ENCODE data around the gene ZNF446. TPM values are rescaled to one million over a fixed set of nuclear protein-coding genes. Genes with fewer than 3 reads are reported as not detected.
"Not testable (repeated sequence)": the region's sequence is repeated elsewhere in the genome, so short reads cannot be mapped to it uniquely, and the experiment has no call there.

Gene ZNF446
- 7.0 and 7.4 TPM in 2 replicates for total RNA-seq (2012; rRNA removed)

GRCh38 chr19:58475714-58476497, at the start of gene ZNF446:
Gene ZNF446 (plus strand): TSS chr19:58476352. CDS start chr19:58477219, 867 bp downstream.
- peak within 1 kb of the TSS; percentile 81 for H3K9ac ChIP-seq (ENCODE audit: low read depth, low read length)
- peaks cover 31% of the 10 kb centered on the region for H3K36me3 ChIP-seq (ENCODE audit: insufficient read depth, low read length)
- no peaks in the 10 kb centered on the region for H3K27me3 ChIP-seq (ENCODE audit: control insufficient read depth, insufficient read depth, low read length)
- H3K9me3 ChIP-seq (replicated peaks; ENCODE audit: low read length) = no peaks in the 10 kb centered on the region
- peak within 1 kb of the TSS; percentile 90 for H3K4me2 ChIP-seq (ENCODE audit: low read length)
- H3K4me3 ChIP-seq (ENCODE audit: low read length) = peak within 1 kb of the TSS; percentile 78
- peaks cover 19% of the 10 kb centered on the region for H3K4me1 ChIP-seq (ENCODE audit: control insufficient read depth, insufficient read depth, low read length)

- Histone ChIP-seq H3K9ac (ENCODE audit: low read depth, low read length) (no peak overlapping the region), H3K36me3 (ENCODE audit: insufficient read depth, low read length) (peaks cover 37% of the 10 kb centered on the region), H3K4me3 (ENCODE audit: low read length) (no peak overlapping the region), H3K9me3 (replicated peaks; ENCODE audit: low read length) (peaks cover 53% of the 10 kb centered on the region), H3K4me1 (ENCODE audit: control insufficient read depth, insufficient read depth, low read length) (no peaks in the 10 kb centered on the region), H3K27me3 (ENCODE audit: control insufficient read depth, insufficient read depth, low read length) (no peaks in the 10 kb centered on the region), H3K4me2 (ENCODE audit: low read length) (no peak overlapping the region)
Measured at GRCh38 chr19:58428617-58429016, 47.5 kb upstream of the ZNF446 start.

GRCh38 chr19:58429745-58430144, 46.4 kb upstream of the ZNF446 start:
- Histone ChIP-seq H3K36me3 (ENCODE audit: insufficient read depth, low read length) (peaks cover 49% of the 10 kb centered on the region), H3K9me3 (replicated peaks; ENCODE audit: low read length) (peaks cover 64% of the 10 kb centered on the region), H3K27me3 (ENCODE audit: control insufficient read depth, insufficient read depth, low read length) (no peaks in the 10 kb centered on the region), H3K4me2 (ENCODE audit: low read length) (no peak overlapping the region), H3K4me3 (ENCODE audit: low read length) (no peak overlapping the region), H3K4me1 (ENCODE audit: control insufficient read depth, insufficient read depth, low read length) (no peaks in the 10 kb centered on the region), H3K9ac (ENCODE audit: low read depth, low read length) (no peak overlapping the region)

GRCh38 chr19:58434217-58434616, 41.9 kb upstream of the ZNF446 start:
- H3K9me3 ChIP-seq (replicated peaks; ENCODE audit: low read length) = peaks cover 63% of the 10 kb centered on the region

DNA sequence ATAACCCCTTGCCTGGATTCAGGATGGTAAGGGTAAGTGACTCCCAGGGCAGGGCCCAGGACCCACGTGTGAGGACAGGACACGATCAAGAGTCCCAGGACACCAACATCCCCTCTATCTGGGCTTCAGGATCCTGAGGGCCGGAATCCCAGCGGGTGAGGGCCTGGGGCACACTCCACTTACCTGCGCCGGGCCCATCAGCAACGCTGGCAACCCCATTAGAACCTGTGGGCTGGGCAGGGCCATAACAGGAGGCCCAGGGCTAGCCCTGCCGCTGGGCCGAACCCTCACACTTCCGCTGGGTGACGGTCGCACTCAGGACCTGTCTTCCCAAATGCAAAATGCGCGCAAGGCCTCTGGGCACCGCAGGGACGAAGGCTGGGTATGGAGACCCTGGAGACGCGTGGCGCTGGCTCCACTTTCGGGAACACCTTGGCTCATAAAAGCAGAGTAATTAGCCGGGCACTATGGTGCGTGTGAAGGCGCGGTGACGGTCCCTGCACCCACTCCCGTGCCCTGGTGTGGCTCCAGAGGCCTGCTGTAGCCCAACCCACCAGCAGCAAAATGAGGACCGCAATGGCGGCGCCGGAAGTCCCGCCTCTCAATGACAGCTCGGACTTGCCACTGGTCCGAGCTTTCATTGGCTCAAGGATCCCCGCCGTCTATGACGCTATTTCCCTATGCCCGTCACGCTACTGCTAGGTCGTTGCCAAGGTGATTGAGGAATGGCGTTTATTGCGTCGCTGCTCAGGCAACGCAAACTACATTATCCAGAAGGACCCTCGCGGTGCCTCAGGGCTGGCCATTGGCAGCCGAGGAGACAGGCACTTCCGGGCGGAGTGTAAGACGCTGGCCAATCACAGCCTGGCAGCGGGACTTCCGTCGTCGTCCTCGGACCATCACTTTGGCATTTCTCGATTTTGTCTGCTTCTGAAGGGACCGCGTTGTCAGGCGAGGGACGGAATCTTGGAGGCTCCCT, 36.3 kb upstream of the ZNF446 start, which contains the start of gene ZNF132:
TSS of gene ZNF132 (minus strand) at position 578 of the 979 bp plus-strand sequence. CDS start at position 246, 332 bp downstream.
- H3K4me1 ChIP-seq (ENCODE audit: control insufficient read depth, insufficient read depth, low read length) = peaks cover 14% of the 10 kb centered on the region

More at GRCh38 chr19:58434217-58434616, 41.9 kb upstream of the ZNF446 start:
- Histone ChIP-seq H3K4me3 (ENCODE audit: low read length) (no peak overlapping the region), H3K36me3 (ENCODE audit: insufficient read depth, low read length) (peaks cover 80% of the 10 kb centered on the region), H3K4me2 (ENCODE audit: low read length) (no peak overlapping the region), H3K9ac (ENCODE audit: low read depth, low read length) (no peak overlapping the region), H3K27me3 (ENCODE audit: control insufficient read depth, insufficient read depth, low read length) (no peaks in the 10 kb centered on the region), H3K4me1 (ENCODE audit: control insufficient read depth, insufficient read depth, low read length) (peaks cover 1% of the 10 kb centered on the region)

DNA sequence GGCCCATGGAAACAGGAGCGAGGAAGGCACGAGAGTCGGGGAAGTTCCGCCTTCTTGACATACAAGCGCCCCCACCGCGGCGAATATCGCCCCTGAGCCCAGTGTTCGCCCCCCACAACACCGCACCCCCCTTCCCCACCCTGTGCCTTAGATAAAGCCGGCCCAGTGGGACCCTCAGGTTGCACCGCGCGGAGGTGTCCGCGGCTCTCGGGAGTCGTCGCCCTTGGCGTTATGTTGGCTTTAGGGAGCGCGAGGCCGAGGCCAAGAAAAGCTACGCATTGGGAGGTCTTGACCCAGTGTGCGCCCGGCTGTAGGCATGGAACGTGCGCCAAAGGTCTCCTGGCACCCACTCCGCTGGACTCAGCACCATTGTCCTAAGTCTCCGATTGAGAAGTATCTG, 35.6 kb upstream of the ZNF446 start:
- H3K4me1 ChIP-seq (ENCODE audit: control insufficient read depth, insufficient read depth, low read length) = peaks cover 14% of the 10 kb centered on the region
- H3K4me3 ChIP-seq (ENCODE audit: low read length) = peak overlapping the region; percentile 84
- H3K9me3 ChIP-seq (replicated peaks; ENCODE audit: low read length) = peaks cover 6% of the 10 kb centered on the region
- H3K4me2 ChIP-seq (ENCODE audit: low read length) = peak overlapping the region; percentile 91
- no peaks in the 10 kb centered on the region for H3K27me3 ChIP-seq (ENCODE audit: control insufficient read depth, insufficient read depth, low read length)
- peaks cover 23% of the 10 kb centered on the region for H3K36me3 ChIP-seq (ENCODE audit: insufficient read depth, low read length)
- H3K9ac ChIP-seq (ENCODE audit: low read depth, low read length) = peak overlapping the region; percentile 63

More for the DNA sequence above, 36.3 kb upstream of the ZNF446 start, which contains the start of gene ZNF132:
- peak within 1 kb of the TSS; percentile 91 for H3K4me2 ChIP-seq (ENCODE audit: low read length)
- peaks cover 11% of the 10 kb centered on the region for H3K9me3 ChIP-seq (replicated peaks; ENCODE audit: low read length)
- H3K36me3 ChIP-seq (ENCODE audit: insufficient read depth, low read length) = peaks cover 30% of the 10 kb centered on the region
- H3K9ac ChIP-seq (ENCODE audit: low read depth, low read length) = peak within 1 kb of the TSS; percentile 88
- H3K4me3 ChIP-seq (ENCODE audit: low read length) = peak within 1 kb of the TSS; percentile 84
- no peaks in the 10 kb centered on the region for H3K27me3 ChIP-seq (ENCODE audit: control insufficient read depth, insufficient read depth, low read length)

DNA sequence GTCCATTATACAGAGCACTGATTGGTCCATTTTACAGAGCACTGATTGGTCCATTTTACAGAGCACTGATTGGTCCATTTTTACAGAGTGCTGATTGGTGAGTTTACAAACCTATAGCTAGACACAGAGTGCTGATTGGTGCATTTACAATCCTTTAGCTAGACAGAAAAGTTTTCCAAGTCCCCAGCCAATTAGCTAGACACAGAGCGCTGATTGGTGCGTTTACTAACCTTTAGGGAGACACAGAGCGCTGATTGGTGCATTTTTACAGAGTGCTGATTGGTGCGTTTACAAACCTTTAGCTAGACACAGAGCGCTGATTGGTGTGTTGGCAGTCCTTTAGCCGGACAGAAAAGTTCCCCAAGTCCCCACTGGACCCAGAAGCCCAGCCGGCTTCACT, 33.2 kb upstream of the ZNF446 start:
- not testable (repeated sequence) for H3K9ac ChIP-seq (ENCODE audit: low read depth, low read length); H3K36me3 ChIP-seq (ENCODE audit: insufficient read depth, low read length); H3K4me2 ChIP-seq (ENCODE audit: low read length); H3K4me3 ChIP-seq (ENCODE audit: low read length); H3K9me3 ChIP-seq (replicated peaks; ENCODE audit: low read length); H3K27me3 ChIP-seq (ENCODE audit: control insufficient read depth, insufficient read depth, low read length)
- peaks cover 14% of the 10 kb centered on the region for H3K4me1 ChIP-seq (ENCODE audit: control insufficient read depth, insufficient read depth, low read length)

GRCh38 chr19:58448860-58449259, 27.3 kb upstream of the ZNF446 start:
- H3K27me3 ChIP-seq (ENCODE audit: control insufficient read depth, insufficient read depth, low read length); H3K4me3 ChIP-seq (ENCODE audit: low read length); H3K4me2 ChIP-seq (ENCODE audit: low read length); H3K36me3 ChIP-seq (ENCODE audit: insufficient read depth, low read length); H3K9ac ChIP-seq (ENCODE audit: low read depth, low read length); H3K9me3 ChIP-seq (replicated peaks; ENCODE audit: low read length); H3K4me1 ChIP-seq (ENCODE audit: control insufficient read depth, insufficient read depth, low read length): not testable (repeated sequence)

DNA sequence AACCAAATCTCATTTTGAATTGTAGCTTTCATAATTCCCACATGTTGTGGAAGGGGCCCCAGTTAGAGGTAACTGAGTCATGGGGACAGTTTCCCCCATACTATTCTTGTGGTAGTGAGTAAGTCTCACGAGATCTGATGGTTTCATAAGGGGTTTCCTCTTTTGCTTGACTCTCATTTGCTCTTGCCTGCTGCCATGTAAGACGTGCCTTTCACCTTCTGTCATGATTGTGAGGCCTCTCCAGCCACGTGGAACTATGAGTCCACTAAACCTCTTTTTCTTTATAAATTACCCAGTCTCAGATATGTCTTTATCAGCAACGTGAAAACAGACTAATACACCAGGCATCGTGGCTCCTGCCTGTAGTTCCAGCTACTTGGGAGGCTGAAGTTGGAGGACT, 26.2 kb upstream of the ZNF446 start:
- not testable (repeated sequence) for H3K4me3 ChIP-seq (ENCODE audit: low read length); H3K36me3 ChIP-seq (ENCODE audit: insufficient read depth, low read length)

GRCh38 chr19:58450856-58451357, 25.2 kb upstream of the ZNF446 start:
- Histone ChIP-seq H3K36me3 (ENCODE audit: insufficient read depth, low read length) (no peaks in the 10 kb centered on the region), H3K4me3 (ENCODE audit: low read length) (peak overlapping the region; percentile 92), H3K9me3 (replicated peaks; ENCODE audit: low read length) (no peaks in the 10 kb centered on the region), H3K27me3 (ENCODE audit: control insufficient read depth, insufficient read depth, low read length) (no peaks in the 10 kb centered on the region), H3K9ac (ENCODE audit: low read depth, low read length) (peak overlapping the region; percentile 79), H3K4me1 (ENCODE audit: control insufficient read depth, insufficient read depth, low read length) (peaks cover 5% of the 10 kb centered on the region), H3K4me2 (ENCODE audit: low read length) (peak overlapping the region; percentile 91)

More for the DNA sequence above, 26.2 kb upstream of the ZNF446 start:
- H3K4me1 ChIP-seq (ENCODE audit: control insufficient read depth, insufficient read depth, low read length); H3K4me2 ChIP-seq (ENCODE audit: low read length); H3K9me3 ChIP-seq (replicated peaks; ENCODE audit: low read length); H3K27me3 ChIP-seq (ENCODE audit: control insufficient read depth, insufficient read depth, low read length); H3K9ac ChIP-seq (ENCODE audit: low read depth, low read length): not testable (repeated sequence)

Measured in skeletal muscle satellite cell (primary cell).